OCI-M2 (cell line): ENCODE measurements around the gene PLA2G15.

Experiments
- DNase-seq: peaks from one replicate; lab custom pipeline; 2025; ENCODE audit not compliant: unreplicated experiment; lab: John Stamatoyannopoulos, UW

The PLA2G15 gene

DNA sequence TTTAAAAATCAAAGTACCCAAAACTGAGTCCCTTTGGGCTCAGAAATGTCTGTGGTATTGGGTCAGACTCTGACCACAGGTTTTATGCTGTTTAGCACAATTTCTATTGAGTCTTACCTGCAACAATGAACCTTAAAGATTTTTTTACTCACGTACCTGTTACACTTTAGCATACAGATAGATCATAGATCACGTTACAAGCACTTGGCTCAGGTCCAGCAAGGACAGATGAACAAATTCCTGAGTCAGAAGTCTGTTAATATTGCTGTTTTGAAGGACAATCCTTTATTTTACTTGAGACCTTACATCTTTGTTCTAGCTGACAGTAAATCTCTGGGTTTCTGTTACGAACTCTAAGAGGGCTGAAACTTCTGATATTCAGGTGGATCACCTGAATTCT, 52.7 kb downstream of the PLA2G15 start:
- no peak for DNase-seq

DNA sequence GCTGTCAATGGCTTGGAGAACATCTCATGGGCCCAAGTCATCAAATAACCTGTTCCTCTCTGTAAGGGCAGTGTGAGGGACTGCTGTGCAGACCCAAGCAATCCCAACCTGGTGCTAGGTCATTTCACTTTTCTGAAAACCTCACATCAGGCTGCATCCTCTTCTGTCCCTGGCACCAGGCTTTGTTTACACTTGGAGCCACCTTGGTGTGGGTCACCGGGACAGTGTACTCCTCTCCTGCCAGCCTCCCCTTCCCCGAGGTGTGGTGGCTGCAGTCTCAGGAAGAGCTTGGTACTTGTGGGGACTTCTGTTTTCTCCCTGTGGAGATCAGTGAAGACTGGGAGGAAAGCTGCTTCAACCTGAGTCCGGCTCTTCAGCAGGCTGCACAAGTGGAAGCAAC, 53.1 kb downstream of the PLA2G15 start:
- no peak for DNase-seq

DNA sequence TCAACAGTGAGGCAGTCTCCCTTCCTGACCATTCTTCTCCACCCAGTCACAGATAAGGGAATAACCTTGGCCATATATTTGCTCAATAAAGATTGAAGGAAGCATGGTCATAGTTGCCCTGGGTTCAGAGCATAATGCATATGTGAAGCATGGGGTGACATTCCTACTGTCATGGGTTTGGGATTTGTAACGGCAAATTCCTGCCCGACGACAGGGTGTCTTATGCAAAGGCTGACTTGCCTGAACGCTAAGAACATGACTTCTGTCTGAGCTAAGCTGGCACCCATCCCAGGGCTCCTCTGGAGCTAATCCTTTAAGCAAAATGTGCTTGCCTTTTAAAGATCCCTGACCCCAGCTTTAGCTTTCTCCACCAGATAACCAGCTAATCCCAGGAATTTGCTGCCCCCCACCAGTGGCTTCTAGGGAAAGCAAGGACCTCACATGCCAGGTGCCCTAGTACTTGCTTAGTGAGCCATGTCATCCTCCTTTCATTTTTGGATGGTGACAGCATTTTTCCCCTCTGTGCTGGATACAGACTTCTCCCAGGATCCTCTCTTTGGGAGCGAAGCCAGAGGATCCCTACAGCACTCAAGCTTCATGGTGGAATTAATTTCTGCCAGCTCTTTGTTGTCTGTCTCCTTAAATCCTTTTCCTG, 53.9 kb downstream of the PLA2G15 start:
- no peak for DNase-seq

DNA sequence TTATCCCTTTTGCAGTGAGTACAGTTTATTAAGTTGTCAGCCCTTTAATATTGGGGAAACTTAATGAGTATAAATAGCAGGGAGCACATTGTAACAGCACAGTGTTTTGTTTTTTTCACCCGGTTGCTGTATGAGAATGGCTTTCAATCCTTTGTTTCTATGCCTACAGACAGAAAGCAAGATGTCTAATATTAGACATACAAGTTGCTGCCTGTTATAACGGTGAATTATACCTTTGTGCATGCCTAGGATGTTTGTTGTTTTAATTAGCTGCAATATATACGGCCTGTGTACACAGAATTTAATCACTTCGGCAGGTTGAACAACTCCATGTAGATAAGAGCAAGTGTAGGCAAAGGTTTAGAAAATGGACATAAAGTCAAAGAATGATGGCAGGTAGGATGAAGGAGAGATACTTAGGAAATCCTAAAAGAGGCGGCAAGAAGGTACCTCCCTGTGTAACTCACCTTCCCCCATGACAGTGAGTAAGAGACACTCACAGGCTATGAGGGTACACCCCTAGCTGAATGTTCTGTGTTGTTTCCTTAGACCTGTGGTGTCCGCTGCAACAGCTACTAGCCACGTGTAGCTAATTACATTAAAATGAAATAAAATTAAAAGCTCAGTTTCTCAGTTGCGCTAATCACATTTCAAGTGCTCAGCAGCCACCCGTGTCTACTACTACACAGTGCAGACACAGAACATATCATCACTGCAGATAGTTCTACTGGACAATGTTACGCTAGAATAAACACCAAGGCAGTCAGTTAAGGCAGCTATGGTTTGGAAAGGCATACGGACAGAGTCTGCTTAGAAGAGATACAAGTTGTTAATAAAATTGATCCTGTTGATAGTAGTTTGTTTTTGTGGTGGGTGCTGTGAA, 54.6 kb downstream of the PLA2G15 start:
- no peak for DNase-seq

DNA sequence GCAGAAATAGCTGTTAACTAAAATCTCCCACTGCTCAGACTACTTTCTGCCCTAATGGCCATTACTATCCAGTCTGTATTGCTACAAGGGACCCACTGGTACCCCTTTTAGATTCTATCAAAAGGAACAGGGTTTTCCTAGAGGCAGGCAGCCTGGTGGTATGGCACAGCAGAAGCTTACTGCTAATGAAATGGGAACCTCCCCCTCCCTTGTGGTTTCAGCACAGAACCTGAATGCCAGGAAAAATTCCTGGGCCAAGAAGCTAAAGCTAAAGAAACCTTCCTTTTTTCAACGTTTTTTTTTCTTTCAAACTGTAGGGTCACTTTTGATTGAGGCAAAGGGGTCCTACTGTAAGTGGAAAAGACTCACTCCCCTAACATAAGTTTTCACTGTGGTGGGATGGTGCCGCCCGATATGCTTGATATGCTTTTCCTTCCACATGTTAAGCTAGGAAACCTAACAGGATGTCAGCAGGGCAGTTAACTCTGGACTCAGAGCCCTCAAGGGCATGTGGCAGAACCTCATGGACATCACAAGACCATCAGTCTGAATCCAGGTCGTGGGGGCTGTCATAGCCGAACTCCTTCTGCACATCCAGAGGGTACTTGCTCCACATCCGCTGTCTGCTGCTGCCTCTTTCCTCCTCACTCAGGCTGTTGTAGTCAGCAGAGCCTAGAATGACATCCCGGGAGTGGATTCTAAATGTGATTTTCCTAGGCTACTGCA, 55.7 kb downstream of the PLA2G15 start:
- no peak for DNase-seq

DNA sequence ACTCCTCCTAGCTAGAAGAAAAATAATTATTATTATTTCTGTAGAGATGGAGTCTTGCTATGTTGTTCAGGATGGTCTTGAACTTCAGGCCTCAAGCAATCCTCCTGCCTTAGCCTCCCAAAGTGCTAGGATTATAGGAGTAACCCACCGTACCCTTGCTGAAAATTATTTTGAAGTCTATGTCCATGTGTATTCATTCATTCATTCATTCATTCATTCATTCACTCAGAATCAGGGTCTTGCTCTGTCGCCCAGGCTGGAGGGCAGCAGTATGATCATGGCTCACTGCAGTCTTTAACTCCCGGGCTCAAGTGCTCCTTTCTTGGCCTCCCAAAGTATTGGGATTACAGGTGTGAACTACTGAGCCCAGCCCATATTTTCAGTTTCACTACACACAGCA, 61.5 kb downstream of the PLA2G15 start:
- no peak for DNase-seq

DNA sequence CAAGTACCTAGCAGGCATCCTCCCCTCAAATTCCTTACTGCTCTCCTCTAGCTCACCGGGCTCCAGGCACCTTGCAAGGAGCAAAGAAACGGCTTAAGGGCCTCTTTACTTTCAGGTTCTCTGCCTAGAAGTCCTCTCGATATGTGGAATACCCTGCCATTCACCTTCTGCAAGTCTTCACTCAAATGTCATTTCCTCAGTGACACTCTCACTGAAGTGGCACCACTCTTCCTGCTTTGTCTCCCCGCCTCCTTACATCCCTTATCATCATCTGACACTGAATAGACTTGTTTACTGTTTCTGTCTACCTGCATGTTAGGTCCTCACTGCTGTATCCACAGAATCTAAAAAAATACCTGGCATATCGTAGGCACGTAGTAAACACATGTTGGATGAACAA, 64.6 kb downstream of the PLA2G15 start:
- DNase-seq: no peak

DNA sequence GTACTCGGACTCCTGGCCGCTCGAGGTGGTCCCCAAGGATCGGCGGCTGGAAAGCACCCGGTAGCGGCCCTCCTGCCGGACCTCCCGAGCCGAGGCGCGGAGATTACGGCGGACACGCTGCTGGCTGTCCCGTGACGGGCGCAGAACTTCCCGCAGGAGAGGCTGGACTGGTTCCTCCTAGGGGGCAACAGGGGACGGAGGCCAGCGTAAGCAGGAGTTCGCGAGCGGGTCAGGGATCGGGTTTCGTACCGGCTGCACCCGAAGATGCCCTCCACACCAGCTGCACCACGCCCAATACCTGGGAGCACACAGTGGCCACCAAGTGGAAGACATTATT, 65.2 kb downstream of the PLA2G15 start:
- DNase-seq: no peak
